WTC11 (cell line): Measurements from ENCODE around the gene ANKK1. TPM values are rescaled to one million over a fixed set of nuclear protein-coding genes. Genes with fewer than 3 reads are reported as not detected.

Experiments used
- ATAC-seq: fragments of 200-7000 bp; cut with Tn5 transposase; 2 replicates; pipeline ENCODE4 v1.10.0; 2021; ENCODE audit warnings: mild to moderate bottlenecking, moderate library complexity
- CTCF ChIA-PET: fragments of 300-600 bp; sonication (Branson Sonifier 250); formaldehyde crosslinking; loops from one replicate; lab custom pipeline; 2021; ENCODE audit warnings: antibody characterized with exemption; lab: Charles Lee
- POLR2A ChIA-PET: fragments of 350-600 bp; sonication (Branson Sonifier 250); formaldehyde crosslinking; loops from one replicate; lab custom pipeline; 2021; ENCODE audit warnings: antibody characterized with exemption; lab: Charles Lee
- DNase-seq: peaks from one replicate; pipeline ENCODE4 v3.0.0; 2021; ENCODE audit warnings: low spot score
- H3K27ac Mint-ChIP-seq: 2 replicates; pipeline ENCODE4 v1.8.0; 2021; ENCODE audit warnings: mixed read lengths
- H3K27me3 Mint-ChIP-seq: 2 replicates; pipeline ENCODE4 v1.8.0; 2021; ENCODE audit warnings: low read depth, mild to moderate bottlenecking, moderate library complexity, mixed read lengths
- H3K36me3 Mint-ChIP-seq: 2 replicates; pipeline ENCODE4 v1.8.0; 2021; ENCODE audit warnings: mixed read lengths
- H3K4me1 Mint-ChIP-seq: 2 replicates; pipeline ENCODE4 v1.8.0; 2022; ENCODE audit warnings: mixed read lengths
- H3K4me3 Mint-ChIP-seq: 2 replicates; pipeline ENCODE4 v1.8.0; 2021; ENCODE audit warnings: mild to moderate bottlenecking, moderate library complexity, mixed read lengths
- H3K9me3 Mint-ChIP-seq: 2 replicates; pipeline ENCODE4 v1.8.0; 2021; ENCODE audit warnings: mixed read lengths
- ATF6 ChIP-seq: sonication (generic); formaldehyde crosslinking; IDR thresholded peaks from 2 replicates; pipeline ENCODE4 v1.8.1; 2023; ENCODE audit warnings: mild to moderate bottlenecking, missing genetic modification reagents
- GABPB1 ChIP-seq: sonication (generic); formaldehyde crosslinking; IDR thresholded peaks from 2 replicates; pipeline ENCODE4 v1.8.1; 2023; ENCODE audit warnings: mild to moderate bottlenecking, missing genetic modification reagents
- GTF2I ChIP-seq: fragments of 250-450 bp; sonication (Bioruptor Pico); conservative IDR thresholded peaks from 2 replicates; pipeline ENCODE4 v1.4.0; 2021; ENCODE audit warnings: mild to moderate bottlenecking
- IRF1 ChIP-seq: sonication (generic); formaldehyde crosslinking; IDR thresholded peaks from 2 replicates; pipeline ENCODE4 v1.8.0; 2023; ENCODE audit warnings: missing genetic modification reagents
- JAZF1 ChIP-seq: fragments of 250-450 bp; sonication (Bioruptor Pico); IDR thresholded peaks from 2 replicates; pipeline ENCODE4 v1.9.0; 2021; ENCODE audit warnings: moderate library complexity, mild to moderate bottlenecking, inconsistent platforms
- RELA ChIP-seq: sonication (generic); formaldehyde crosslinking; IDR thresholded peaks from 2 replicates; pipeline ENCODE4 v1.8.1; 2022; ENCODE audit warnings: missing genetic modification reagents, mild to moderate bottlenecking, borderline replicate concordance
- STAT6 ChIP-seq: sonication (generic); formaldehyde crosslinking; conservative IDR thresholded peaks from 2 replicates; pipeline ENCODE4 v1.8.1; 2023; ENCODE audit warnings: mild to moderate bottlenecking, low read depth, missing genetic modification reagents, moderate library complexity
- ZNF121 ChIP-seq: sonication (generic); formaldehyde crosslinking; IDR thresholded peaks from 2 replicates; pipeline ENCODE4 v1.8.0; 2023; ENCODE audit warnings: missing genetic modification reagents
- ZNF281 ChIP-seq: sonication (generic); formaldehyde crosslinking; IDR thresholded peaks from 2 replicates; pipeline ENCODE4 v1.8.0; 2023; ENCODE audit warnings: mild to moderate bottlenecking, missing genetic modification reagents
- ZNF532 ChIP-seq: fragments of 250-450 bp; sonication (Bioruptor Pico); IDR thresholded peaks from 2 replicates; pipeline ENCODE4 v1.9.0; 2021; ENCODE audit warnings: mild to moderate bottlenecking, borderline replicate concordance
- total RNA-seq: library from RNA; stranded (reverse); gene quantifications from 3 replicates; pipeline ENCODE4 v1.2.3, GENCODE V29; 2021
- TF ChIP-seq, protein P1 (sequence below): sonication (generic); formaldehyde crosslinking; conservative IDR thresholded peaks from 2 replicates; pipeline ENCODE4 v1.8.1; 2022; ENCODE audit warnings: mild to moderate bottlenecking, missing genetic modification reagents

The ANKK1 gene
- total RNA-seq, 1 experiment from 2014 or later = 0.15 TPM

DNA sequence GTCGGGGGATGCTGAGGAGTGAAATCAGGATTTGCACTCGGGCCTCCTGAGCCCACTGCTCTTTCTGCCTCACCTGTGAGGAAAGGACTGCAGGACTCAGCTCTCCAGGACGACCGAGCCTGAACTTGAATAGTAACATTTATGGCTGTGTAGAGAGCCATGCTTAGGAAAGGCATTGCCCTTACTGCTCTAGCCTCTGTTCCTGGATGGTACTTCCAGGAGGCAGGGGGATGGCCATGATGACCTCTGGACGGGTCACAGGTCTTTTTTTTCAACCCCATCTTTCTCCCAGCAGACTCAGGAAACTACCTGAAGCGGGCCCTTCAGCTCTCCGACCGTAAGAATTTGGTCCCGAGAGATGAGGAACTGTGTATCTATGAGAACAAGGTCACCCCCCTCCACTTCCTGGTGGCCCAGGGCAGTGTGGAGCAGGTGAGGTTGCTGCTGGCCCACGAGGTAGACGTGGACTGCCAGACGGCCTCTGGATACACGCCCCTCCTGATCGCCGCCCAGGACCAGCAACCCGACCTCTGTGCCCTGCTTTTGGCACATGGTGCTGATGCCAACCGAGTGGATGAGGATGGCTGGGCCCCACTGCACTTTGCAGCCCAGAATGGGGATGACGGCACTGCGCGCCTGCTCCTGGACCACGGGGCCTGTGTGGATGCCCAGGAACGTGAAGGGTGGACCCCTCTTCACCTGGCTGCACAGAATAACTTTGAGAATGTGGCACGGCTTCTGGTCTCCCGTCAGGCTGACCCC is 11.3 kb downstream of the ANKK1 start:
- Mint-ChIP-seq H3K9me3 (no peaks in the 10 kb centered on the region), H3K36me3 (no peaks in the 10 kb centered on the region), H3K27ac (no peak overlapping the region), H3K4me1 (no peaks in the 10 kb centered on the region), H3K27me3 (no peaks in the 10 kb centered on the region; the same call in 1 of the 2 replicates), H3K4me3 (no peak overlapping the region)
- DNase-seq = no peak
- ChIA-PET POLR2A (no interaction called here), CTCF (no interaction called here)
- TF ChIP-seq IRF1 (CRISPR knock-in tag) (no peak), JAZF1 (CRISPR knock-in tag) (no peak), RELA (no peak), ATF6 (CRISPR knock-in tag) (no peak), ZNF532 (CRISPR knock-in tag) (no peak), ZNF281 (CRISPR knock-in tag) (no peak)
- no peak for ATAC-seq

DNA sequence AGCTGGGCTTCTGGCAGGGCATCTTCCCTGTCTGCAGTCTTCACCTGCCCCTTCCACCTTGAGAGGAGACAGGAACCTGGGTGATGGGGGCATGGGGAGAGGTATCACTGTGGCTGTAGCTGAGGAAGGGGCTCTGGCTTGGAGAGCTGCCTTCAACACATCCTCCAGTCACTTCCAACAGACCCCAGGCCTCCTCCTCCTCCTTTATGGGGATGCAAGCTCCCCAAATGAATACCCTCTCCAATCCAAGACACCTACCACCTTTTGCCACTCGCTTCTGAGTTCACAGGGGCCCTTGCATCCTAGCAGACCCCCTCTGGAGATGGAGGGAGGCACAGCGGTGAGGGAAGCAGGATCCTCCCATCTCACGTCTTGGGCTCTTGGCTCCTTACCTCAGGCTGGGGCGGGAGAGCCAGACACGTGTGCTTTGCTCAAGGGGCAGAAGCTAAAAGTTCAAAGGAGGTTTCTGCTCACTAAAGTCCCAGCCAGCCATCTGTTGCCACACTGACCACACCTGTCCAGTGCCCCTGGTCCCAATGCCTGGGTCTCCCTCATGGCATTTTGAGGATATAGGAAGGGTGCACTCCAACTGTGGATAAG is 13.2 kb downstream of the ANKK1 start:
- no peak for ATAC-seq
- Mint-ChIP-seq H3K4me1 (peaks cover 4% of the 10 kb centered on the region), H3K36me3 (no peaks in the 10 kb centered on the region), H3K4me3 (no peak overlapping the region), H3K27me3 (no peaks in the 10 kb centered on the region), H3K27ac (no peak overlapping the region), H3K9me3 (no peaks in the 10 kb centered on the region)
- ChIA-PET CTCF (no interaction called here), POLR2A (no interaction called here)
- TF ChIP-seq STAT6 (CRISPR knock-in tag) (no peak), ZNF121 (CRISPR knock-in tag) (no peak), JAZF1 (CRISPR knock-in tag) (no peak), GABPB1 (no peak), GTF2I (CRISPR knock-in tag) (no peak)
- TF ChIP-seq, protein P1, sequence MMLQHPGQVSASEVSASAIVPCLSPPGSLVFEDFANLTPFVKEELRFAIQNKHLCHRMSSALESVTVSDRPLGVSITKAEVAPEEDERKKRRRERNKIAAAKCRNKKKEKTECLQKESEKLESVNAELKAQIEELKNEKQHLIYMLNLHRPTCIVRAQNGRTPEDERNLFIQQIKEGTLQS (CRISPR knock-in tag) = no peak
- no peak for DNase-seq
